Measurements from ENCODE around the gene DES.

- TF ChIP-seq REST (IDR thresholded peaks at IDR 0.05; ENCODE audit: insufficient read depth in 1 of 2, low read depth in 2 of 2, low read length in 2 of 2) (no peak), POLR2AphosphoS5 (IDR thresholded peaks at IDR 0.05; ENCODE audit: low read depth, low read length) (no peak), TAF1 (IDR thresholded peaks at IDR 0.05; ENCODE audit: borderline replicate concordance, insufficient read depth, low read length) (no peak), FOXP2 (optimal IDR thresholded peaks at IDR 0.05; ENCODE audit: borderline replicate concordance, extremely low read depth, extremely low read length, insufficient read depth) (no peak), SIN3A (IDR thresholded peaks at IDR 0.05; ENCODE audit: borderline replicate concordance, insufficient read depth, low read length) (no peak)
These were observed 15.7 kb downstream of the DES start for GRCh38 chr2:219433666-219434467.

All from PFSK-1 (cell line).